HL-60/S4 treated with phorbol 12-myristate 13-acetate at 8.2 ng/mL for 4 days and 3 days (cell line): Measurements from ENCODE around the gene ADAM15.

Source experiments
- in situ Hi-C: fragments of 300-500 bp; cut with MboI; formaldehyde crosslinking; loops from 2 replicates; pipeline ENCODE4 v1.15.0; 2022; ENCODE audit warnings: low sequenced_read_pairs

Gene ADAM15

GRCh38 chr1:155050560-155051341 lies at the start of gene ADAM15:
Gene ADAM15, plus strand, starts transcription at chr1:155051316. Its CDS starts 71 bp downstream, at chr1:155051387.
- in situ Hi-C loops, result no loop called here

- in situ Hi-C loops, result no loop called here
These were observed 49.8 kb upstream of the ADAM15 start for GRCh38 chr1:155001425-155001674.

- in situ Hi-C loops, result no loop called here
These were observed 49.2 kb upstream of the ADAM15 start for GRCh38 chr1:155001675-155002463.

- in situ Hi-C loops, result no loop called here
These were observed 48.5 kb upstream of the ADAM15 start, which contains the start of gene ZBTB7B for GRCh38 chr1:155002464-155003226. Gene ZBTB7B, plus strand, starts transcription at chr1:155002802. Its CDS starts 11,859 bp downstream, at chr1:155014661.

- in situ Hi-C loops, result no loop called here
These were observed 47.8 kb upstream of the ADAM15 start for GRCh38 chr1:155003227-155003765.

- in situ Hi-C loops, result no loop called here
These were observed 47.3 kb upstream of the ADAM15 start for GRCh38 chr1:155003766-155004351.

- in situ Hi-C loops, result no loop called here
These were observed 46.6 kb upstream of the ADAM15 start for GRCh38 chr1:155004352-155005075.

- in situ Hi-C loops, result no loop called here
These were observed 45.8 kb upstream of the ADAM15 start for GRCh38 chr1:155005076-155006011.

GRCh38 chr1:155006601-155007101 lies 44.5 kb upstream of the ADAM15 start:
- in situ Hi-C loops, result no loop called here

- in situ Hi-C loops, result no loop called here
These were observed 43.8 kb upstream of the ADAM15 start for GRCh38 chr1:155007251-155007828.

- in situ Hi-C loops, result no loop called here
These were observed 42.8 kb upstream of the ADAM15 start for GRCh38 chr1:155008015-155008941.

- in situ Hi-C loops, result no loop called here
These were observed 41.9 kb upstream of the ADAM15 start for GRCh38 chr1:155009221-155009711.

- in situ Hi-C loops, result no loop called here
These were observed 41.4 kb upstream of the ADAM15 start for GRCh38 chr1:155009742-155010141.

GRCh38 chr1:155010211-155010918 lies 40.8 kb upstream of the ADAM15 start:
- in situ Hi-C loops, result no loop called here

- in situ Hi-C loops, result no loop called here
These were observed 40.1 kb upstream of the ADAM15 start for GRCh38 chr1:155011004-155011416.

- in situ Hi-C loops, result no loop called here
These were observed 39.6 kb upstream of the ADAM15 start for GRCh38 chr1:155011437-155012025.
